ENCODE results near the gene SOX1. TPM values are rescaled to one million over a fixed set of nuclear protein-coding genes. Genes with fewer than 3 reads are reported as not detected.
A peak's percentile ranks its signal among the peaks of the same experiment; 100 is the strongest.

Gene SOX1
- total RNA-seq, 1 donor from 2014 or later: 3.3 TPM

DNA sequence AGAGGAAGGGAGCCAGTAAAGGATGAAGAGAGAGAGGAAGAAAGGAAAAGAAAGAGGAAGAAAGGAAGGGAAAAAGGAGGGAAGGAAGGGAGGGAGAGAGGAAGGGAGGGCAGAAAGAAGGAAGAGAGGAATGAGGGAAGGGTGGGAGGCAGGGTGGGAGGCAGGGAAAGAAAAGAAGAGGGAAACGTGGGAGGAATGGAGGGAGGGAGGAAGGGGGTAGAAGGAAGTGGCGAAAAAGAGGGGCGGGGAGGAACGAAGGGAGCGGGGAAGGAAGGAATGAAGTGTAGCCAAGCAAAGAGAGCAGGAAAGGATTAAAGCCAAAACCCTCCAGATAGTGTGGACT is 53.1 kb downstream of the SOX1 start:
- Histone ChIP-seq H3K4me2 (no peak overlapping the region), H4K20me1 (ENCODE audit: low read depth) (no peaks in the 10 kb centered on the region), H3K27me3 (no peaks in the 10 kb centered on the region), H3K9me3 (ENCODE audit: low read depth) (no peaks in the 10 kb centered on the region), H3K4me1 (peaks cover 24% of the 10 kb centered on the region), H3K79me2 (ENCODE audit: low read depth) (no peaks in the 10 kb centered on the region), H3F3A (ENCODE audit: low read depth) (no peaks in the 10 kb centered on the region), H3K36me3 (no peaks in the 10 kb centered on the region), H3K27ac (no peak overlapping the region), H3K9ac (no peak overlapping the region), H3K4me3 (no peak overlapping the region), H2AFZ (replicated peaks) (no peak overlapping the region)
- peaks cover 8% of the 10 kb centered on the region for H3K9me3 Mint-ChIP-seq
- H3K36me3 Mint-ChIP-seq: no peaks in the 10 kb centered on the region
- no peak overlapping the region for H3K4me3 Mint-ChIP-seq
- peaks cover 51% of the 10 kb centered on the region for H3K4me1 Mint-ChIP-seq
- TF ChIP-seq EZH2 (IDR thresholded peaks at IDR 0.05): no peak
- H3K27me3 Mint-ChIP-seq (ENCODE audit: insufficient read depth, low read depth): peaks cover 5% of the 10 kb centered on the region
- peak overlapping the region; percentile 86 for H3K27ac Mint-ChIP-seq
- no peak for DNase-seq (ENCODE audit: low spot score)

Small RNA genes within 50 kb of the gene (small RNA-seq; reads per million reads assigned to genes)
- gene RF00287: 0.54 reads per million, percentile 58 among the genes with 10 or more reads in this experiment
